GM18517 (cell line): ENCODE results near the gene KCND3.

Source experiments
- ATAC-seq: cut with Tn5 transposase; IDR thresholded peaks from one replicate; pipeline ENCODE4 v1.9.1; 2021; ENCODE audit warnings: mild to moderate bottlenecking, moderate library complexity; ENCODE audit not compliant: unreplicated experiment

KCND3 gene

GRCh38 chr1:111733183-111733991 lies 256.1 kb downstream of the KCND3 start:
- ATAC-seq = no peak

DNA sequence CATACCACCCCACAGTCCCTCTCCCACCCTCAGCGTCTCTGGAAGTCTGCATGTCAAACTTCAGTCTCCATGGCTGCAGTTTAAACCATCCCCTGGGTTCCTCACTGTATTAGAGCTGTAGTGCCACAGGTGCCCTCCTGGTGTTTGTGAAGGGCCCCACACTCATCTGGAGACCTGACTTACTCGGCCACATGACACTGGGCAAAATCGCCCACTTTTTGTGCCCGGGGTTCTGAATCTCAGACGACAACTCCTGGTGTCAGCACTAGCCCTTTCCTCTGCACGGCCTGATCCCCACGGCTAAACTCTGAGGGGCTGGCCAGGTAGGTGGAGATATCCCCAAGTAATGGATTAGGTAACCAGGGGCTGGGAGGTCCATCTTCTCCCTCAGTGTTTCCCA lies 256.8 kb downstream of the KCND3 start:
- no peak for ATAC-seq

DNA sequence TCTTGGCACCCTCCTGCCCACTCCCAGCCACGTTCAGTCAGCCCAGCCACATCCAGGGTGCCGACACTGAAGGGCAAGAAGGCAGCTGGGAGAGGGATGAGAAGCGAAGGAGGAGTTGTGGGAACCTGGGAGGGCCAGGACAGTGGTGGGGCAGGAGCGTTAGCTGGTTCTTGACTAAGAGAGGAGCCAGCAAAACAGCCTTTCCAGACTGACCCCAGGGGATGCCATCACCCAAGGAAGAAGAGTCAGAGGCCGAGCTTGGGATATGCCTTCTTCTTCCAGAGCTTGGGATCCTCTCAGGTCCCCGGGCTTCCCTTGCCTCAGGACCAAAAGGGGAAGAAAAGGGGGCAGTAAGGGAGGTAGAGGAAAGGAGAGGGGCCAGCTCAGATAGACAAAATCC lies 257.5 kb downstream of the KCND3 start:
- ATAC-seq = no peak

GRCh38 chr1:111730706-111731105 lies 258.8 kb downstream of the KCND3 start:
- ATAC-seq = no peak

- no peak for ATAC-seq
These were observed 259.4 kb downstream of the KCND3 start for GRCh38 chr1:111729946-111730681.

DNA sequence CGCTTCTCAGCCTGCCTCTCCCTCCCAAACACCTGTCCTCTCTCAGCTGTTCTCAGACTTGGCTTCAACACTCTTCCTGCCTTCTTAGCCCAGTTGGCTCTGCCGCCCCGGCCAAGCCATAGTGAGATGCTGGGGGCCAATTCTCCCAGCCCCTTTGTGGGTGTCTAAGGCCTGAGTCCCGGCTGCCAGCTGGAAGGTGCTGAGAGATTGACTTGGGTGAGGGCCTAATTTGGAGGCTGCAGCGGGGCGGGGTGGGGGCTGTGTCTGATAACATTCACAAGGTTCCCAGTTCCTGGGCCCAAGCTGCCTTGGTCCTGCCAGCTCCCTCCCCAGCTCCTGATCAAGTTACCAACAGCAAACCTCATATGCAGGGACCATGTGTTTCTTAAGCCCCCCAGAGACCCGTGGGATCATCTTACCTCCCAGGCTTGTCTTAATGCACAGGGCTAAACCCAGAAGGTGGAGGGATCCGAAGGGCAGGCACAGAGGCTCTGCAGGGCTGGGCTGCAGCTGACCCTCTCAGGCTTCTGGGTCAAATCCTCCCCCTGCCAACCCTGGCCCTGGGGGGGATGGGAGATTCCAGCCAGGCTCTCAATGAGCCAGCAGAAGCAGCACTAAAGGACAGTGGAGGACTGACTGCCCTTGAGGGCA lies 260.1 kb downstream of the KCND3 start:
- ATAC-seq = no peak

DNA sequence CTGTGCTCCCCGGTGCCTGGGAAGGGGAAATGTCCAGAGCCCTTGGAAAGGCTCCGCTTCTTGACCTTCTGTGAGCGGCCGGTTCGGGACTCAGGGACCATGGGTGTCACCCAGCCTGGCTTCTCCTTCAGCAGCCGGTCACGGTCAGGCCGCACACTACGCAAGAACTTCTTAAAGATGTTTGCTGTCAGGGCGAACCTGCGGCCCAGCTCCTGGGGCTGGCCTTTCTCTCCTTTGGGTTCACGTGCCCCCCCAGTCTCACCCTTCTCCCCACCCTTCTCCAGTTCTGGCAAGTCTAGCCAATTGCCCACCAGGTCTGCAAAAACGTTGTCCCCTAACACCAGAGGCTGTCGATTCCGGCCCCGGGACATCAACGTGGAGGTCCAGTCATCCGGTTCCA lies 262.4 kb downstream of the KCND3 start:
- no peak for ATAC-seq

- ATAC-seq = no peak
These were observed 264.3 kb downstream of the KCND3 start for GRCh38 chr1:111725192-111725591.

- no peak for ATAC-seq
These were observed 265.6 kb downstream of the KCND3 start for GRCh38 chr1:111723871-111724270.

DNA sequence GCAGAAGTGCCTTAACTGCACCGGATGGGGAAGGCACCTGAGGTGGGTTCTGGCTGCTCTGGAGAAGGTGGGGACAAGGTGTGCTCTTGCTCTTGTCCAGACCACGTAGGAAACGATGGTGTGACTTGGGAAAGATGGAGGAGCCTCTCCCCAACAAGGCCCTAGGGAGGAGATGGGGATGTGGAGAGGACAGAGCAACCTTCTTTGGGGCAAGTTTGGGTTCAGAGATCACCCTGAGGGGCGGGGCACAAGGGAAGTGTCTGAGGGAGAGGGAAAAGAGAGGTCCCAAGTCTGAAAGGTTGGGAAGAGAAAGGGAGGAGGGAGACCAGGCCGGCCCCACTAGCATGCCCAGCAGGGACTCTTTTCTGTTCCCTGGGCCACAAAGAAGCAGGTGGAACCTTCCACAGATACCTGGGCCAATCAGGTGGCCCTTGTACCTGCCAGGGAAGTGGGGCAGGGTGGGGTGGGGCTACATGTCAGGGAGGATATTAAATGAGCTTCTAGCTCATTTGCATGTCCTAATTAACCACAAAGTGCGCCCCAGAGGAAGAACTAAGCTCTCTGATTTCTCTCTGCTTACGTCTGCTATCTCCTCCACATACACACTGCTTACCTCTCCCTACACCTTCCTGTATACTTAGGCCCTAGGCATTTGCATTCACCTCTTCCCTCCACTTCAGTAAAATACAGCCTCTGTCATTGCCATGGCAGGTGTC lies 266.2 kb downstream of the KCND3 start:
- ATAC-seq = no peak

- no peak for ATAC-seq
These were observed 268.3 kb downstream of the KCND3 start for GRCh38 chr1:111720977-111721786.
